Aorta (tissue), 5 donors: ENCODE data around the gene CD300A. TPM values are rescaled to one million over a fixed set of nuclear protein-coding genes. Genes with fewer than 3 reads are reported as not detected.
A peak's percentile ranks its signal among the peaks of the same experiment; 100 is the strongest.

Source experiments
- ATAC-seq: fragments of 200-7000 bp; cut with Tn5 transposase; one replicate; pipeline ENCODE4 v1.9.1; 2022; ENCODE audit warnings: moderate library complexity; ENCODE audit not compliant: low FRiP score
- DNase-seq, 2 donors: peaks; one replicate each; pipeline ENCODE4 v3.0.0-alpha.2; 2020
- H3K27ac ChIP-seq, 2 donors: one replicate each; pipeline ENCODE4 v1.5.1; 2013; ENCODE audit warnings: low read length in 2 of 2, mild to moderate bottlenecking in 2 of 2, moderate library complexity in 2 of 2, control low read depth in 1 of 2, inconsistent platforms in 1 of 2, low read depth in 1 of 2
- H3K27me3 ChIP-seq, 2 donors: one replicate each; pipeline ENCODE4 v1.6.1; 2013; ENCODE audit warnings: control low read depth in 1 of 2, low read length in 1 of 2, mild to moderate bottlenecking in 1 of 2, moderate library complexity in 1 of 2; ENCODE audit not compliant: insufficient read depth in 2 of 2, control insufficient read depth in 1 of 2
- H3K36me3 ChIP-seq, 2 donors: one replicate each; pipeline ENCODE4 v1.6.1; 2013; ENCODE audit warnings: control low read depth in 1 of 2, low read length in 1 of 2, mild to moderate bottlenecking in 1 of 2; ENCODE audit not compliant: insufficient read depth in 2 of 2, control insufficient read depth in 1 of 2
- H3K4me1 ChIP-seq, 2 donors: one replicate each; pipeline ENCODE4 v1.6.1; 2013; ENCODE audit warnings: low read length in 2 of 2, control low read depth in 1 of 2, mild to moderate bottlenecking in 1 of 2, moderate library complexity in 1 of 2; ENCODE audit not compliant: insufficient read depth in 2 of 2, control insufficient read depth in 1 of 2
- H3K4me3 ChIP-seq, 2 donors: one replicate each; pipeline ENCODE4 v1.5.1; 2013; ENCODE audit warnings: low read length in 2 of 2, control low read depth in 1 of 2, mild to moderate bottlenecking in 1 of 2
- H3K9me3 ChIP-seq: one replicate; pipeline ENCODE4 v1.6.1; 2013; ENCODE audit warnings: mild to moderate bottlenecking, low read length; ENCODE audit not compliant: control insufficient read depth
- WGBS, 2 donors: extraction: QIAGEN DNeasy Blood & Tissue Kit; methylation state at CpG; one replicate each; pipeline ENCODE4 v1.1.7; 2013; 5-methylcytosine and 5-hydroxymethylcytosine counted together
- intact Hi-C, 2 donors: fragments of 100-400 bp; cut with DNase I; formaldehyde crosslinking; loops; one replicate each; pipeline versions ENCODE4 v1.14.2 to v1.15.0; 2022
- polyA plus RNA-seq, 2 donors: library from polyadenylated mRNA; stranded (reverse); fragments of 200-250 nt; gene quantifications; one replicate each; pipeline ENCODE4 v1.2.3, GENCODE V29; 2013
- total RNA-seq, 2 donors: library from RNA; stranded (reverse); fragmentation: NEBNext Ultra II Directional; extraction: Animal tissue kit (Norgen Biotek cat#: 25700); gene quantifications; one replicate each; pipeline ENCODE4 v1.2.1, GENCODE V29; 2021
- donor health status: healthy with polysubstance abuse.
- donor health status: Bipolar disorder and iron deficiency.
- donor health status: DM: no; HTN: no; CAD: no.
- donor health status: DM: no; HTN: no; CAD: no.
- donor health status: DM: yes; HTN: yes; CAD: no.

Gene CD300A
- total and polyA plus RNA-seq, 4 donors, result 2.6 to 10.4 (median 9.7) TPM

- peak; percentile 1 for ATAC-seq
- Histone ChIP-seq H3K27me3 (no peaks in the 10 kb centered on the region), H3K27ac (peak overlapping the region in 1 of 2 donors; percentile 58), H3K4me3 (peak overlapping the region; percentile 54 to 84), H3K36me3 (no peaks in the 10 kb centered on the region), H3K9me3 (no peaks in the 10 kb centered on the region), H3K4me1 (no peaks in the 10 kb centered on the region)
- intact Hi-C loops, result no loop called here
- no peak for DNase-seq
- 12 to 13% methylated on average over 17 of the region's 17 CpGs for WGBS, 2 donors
Observed at GRCh38 chr17:74433421-74434121, 32.9 kb upstream of the CD300A start.

- intact Hi-C loops, result no loop called here
- no peak for DNase-seq
- Histone ChIP-seq H3K36me3 (peaks cover 0 to 3% of the 10 kb centered on the region in 2 donors), H3K4me1 (no peaks in the 10 kb centered on the region), H3K27ac (no peak overlapping the region), H3K9me3 (no peaks in the 10 kb centered on the region), H3K4me3 (no peak overlapping the region), H3K27me3 (no peaks in the 10 kb centered on the region)
- 57 to 62% methylated on average over 5 of the region's 5 CpGs for WGBS, 2 donors
- no peak for ATAC-seq
Observed at GRCh38 chr17:74435775-74436359, 30.6 kb upstream of the CD300A start.

GRCh38 chr17:74437702-74438101, 28.7 kb upstream of the CD300A start:
- Histone ChIP-seq H3K4me3 (no peak overlapping the region), H3K9me3 (no peaks in the 10 kb centered on the region), H3K36me3 (peaks cover 0 to 3% of the 10 kb centered on the region in 2 donors), H3K27me3 (no peaks in the 10 kb centered on the region), H3K27ac (no peak overlapping the region), H3K4me1 (no peaks in the 10 kb centered on the region)
- 86 to 92% methylated on average over 3 of the region's 3 CpGs for WGBS, 2 donors
- DNase-seq, result no peak
- no peak for ATAC-seq
- intact Hi-C loops, result no loop called here

- intact Hi-C loops, result loop anchor here in 1 of 2 donors (10.0 kb wide), 1 partner anchor 1145 kb away; no protein-coding TSS in a partner anchor
- no peaks in the 10 kb centered on the region for H3K4me1 ChIP-seq
- 90 to 95% methylated on average over 27 to 31 of the region's 31 CpGs for WGBS, 2 donors
Observed at GRCh38 chr17:74439691-74440567, 26.5 kb upstream of the CD300A start.

GRCh38 chr17:74441537-74441936, 24.9 kb upstream of the CD300A start:
- no peaks in the 10 kb centered on the region for H3K27me3 ChIP-seq
- H3K27ac ChIP-seq, result no peak overlapping the region
- H3K4me1 ChIP-seq, result peaks cover 0 to 1% of the 10 kb centered on the region in 2 donors
- H3K9me3 ChIP-seq, result no peaks in the 10 kb centered on the region
- 89 to 92% methylated on average over 7 of the region's 7 CpGs for WGBS, 2 donors
- intact Hi-C loops, result loop anchor here in 1 of 2 donors (10.0 kb wide), 1 partner anchor 1147 kb away; no protein-coding TSS in a partner anchor
- peaks cover 0 to 3% of the 10 kb centered on the region in 2 donors for H3K36me3 ChIP-seq
- ATAC-seq (no peak), DNase-seq (no peak)
- H3K4me3 ChIP-seq, result no peak overlapping the region

More at GRCh38 chr17:74439691-74440567, 26.5 kb upstream of the CD300A start:
- Histone ChIP-seq H3K27me3 (no peaks in the 10 kb centered on the region), H3K36me3 (peaks cover 0 to 3% of the 10 kb centered on the region in 2 donors), H3K27ac (no peak overlapping the region), H3K9me3 (no peaks in the 10 kb centered on the region), H3K4me3 (no peak overlapping the region)
- ATAC-seq (no peak), DNase-seq (no peak)

- Histone ChIP-seq H3K36me3 (peaks cover 0 to 3% of the 10 kb centered on the region in 2 donors), H3K9me3 (no peaks in the 10 kb centered on the region), H3K27me3 (no peaks in the 10 kb centered on the region), H3K4me1 (peaks cover 0 to 1% of the 10 kb centered on the region in 2 donors), H3K4me3 (no peak overlapping the region), H3K27ac (peak overlapping the region; percentile 35 to 49)
- ATAC-seq, result no peak
- intact Hi-C loops, result loop anchor here in 1 of 2 donors (10.0 kb wide), 1 partner anchor 1147 kb away; no protein-coding TSS in a partner anchor
- DNase-seq, result no peak
- WGBS, 2 donors, result 83 to 86% methylated on average over 6 of the region's 6 CpGs
Observed at GRCh38 chr17:74442291-74442669, 24.2 kb upstream of the CD300A start.

- DNase-seq (peak; percentile 90 to 93), ATAC-seq (peak; percentile 64)
- intact Hi-C loops, result loop anchor here in 1 of 2 donors (10.0 kb wide), 1 partner anchor 1148 kb away; no protein-coding TSS in a partner anchor
- H3K4me1 ChIP-seq, result peaks cover 0 to 1% of the 10 kb centered on the region in 2 donors
- peak overlapping the region; percentile 35 to 60 for H3K27ac ChIP-seq
- WGBS, 2 donors, result 5 to 6% methylated on average over 28 of the region's 28 CpGs
- H3K9me3 ChIP-seq, result no peaks in the 10 kb centered on the region
- H3K27me3 ChIP-seq, result no peaks in the 10 kb centered on the region
- H3K36me3 ChIP-seq, result peaks cover 0 to 3% of the 10 kb centered on the region in 2 donors
- H3K4me3 ChIP-seq, result no peak overlapping the region
Observed at GRCh38 chr17:74442670-74443515, 23.5 kb upstream of the CD300A start.
